ENCODE data around the gene RNF225. TPM values are rescaled to one million over a fixed set of nuclear protein-coding genes. Genes with fewer than 3 reads are reported as not detected.

Gene RNF225
- total and polyA plus RNA-seq, 2 donors (not counting 3 experiments of a cell fraction or from before 2014, with no cell fraction given) = 0.58 TPM; not detected in 1

DNA sequence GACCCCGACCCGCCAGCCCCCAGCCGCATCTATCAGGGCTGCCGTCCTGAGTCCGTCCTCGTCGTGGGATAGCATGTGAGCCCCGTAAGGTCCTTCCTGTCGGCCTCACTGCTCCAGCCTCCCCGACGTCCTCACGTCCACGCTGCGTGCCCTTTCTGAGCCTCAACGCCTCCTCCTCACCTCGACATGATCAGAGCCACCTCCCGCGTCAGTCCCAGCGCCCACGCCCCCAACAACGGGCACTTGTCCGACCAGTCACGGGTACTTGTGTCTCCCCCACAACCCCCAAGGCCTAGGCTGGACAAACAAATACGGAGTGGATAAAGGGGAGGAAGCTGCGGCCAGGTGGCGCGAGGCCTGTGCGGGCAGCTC, 33.6 kb upstream of the RNF225 start:
- Histone ChIP-seq H3K27ac (ENCODE audit: insufficient read depth, low read depth, low read length) (peak overlapping the region; percentile 57), H3K4me2 (ENCODE audit: insufficient read depth, low read length) (peak overlapping the region; percentile 73), H3K4me3 (replicated peaks in 1 of 3; ENCODE audit: insufficient read depth in 1 of 3, low read depth in 1 of 3, low read length in 3 of 3) (peak overlapping the region; percentile 35 to 66 (median 51)), H3K9ac (replicated peaks; ENCODE audit: extremely low read depth, insufficient read depth, low read length) (peak overlapping the region; percentile 78), H3K9me3 (replicated peaks; ENCODE audit: control insufficient read depth, insufficient read depth, low read length) (no peaks in the 10 kb centered on the region), H3K27me3 (ENCODE audit: control insufficient read depth in 2 of 2, insufficient read depth in 2 of 2, low read length in 2 of 2) (peaks cover 11 to 12% of the 10 kb centered on the region in 2 experiments), H4K20me1 (replicated peaks; ENCODE audit: control insufficient read depth, extremely low read depth, insufficient read depth, low read length) (no peaks in the 10 kb centered on the region), H3K9me1 (replicated peaks; ENCODE audit: control insufficient read depth, extremely low read depth, insufficient read depth, low read length) (no peaks in the 10 kb centered on the region), H3K36me3 (ENCODE audit: control insufficient read depth in 2 of 2, extremely low read depth in 1 of 2, insufficient read depth in 2 of 2, low read length in 2 of 2) (no peaks in the 10 kb centered on the region), H3K79me2 (ENCODE audit: control insufficient read depth, insufficient read depth, low read length) (no peaks in the 10 kb centered on the region), H2AFZ (ENCODE audit: low read depth, low read length) (peak overlapping the region; percentile 70), H3K4me1 (ENCODE audit: control insufficient read depth, extremely low read depth, insufficient read depth, low read length) (peaks cover 5% of the 10 kb centered on the region)
- no peak for FAIRE-seq
- TF ChIP-seq GATA2 (IDR thresholded peaks at IDR 0.05; ENCODE audit: insufficient read depth, insufficient read length, low read depth, low read length) = no peak
- TF ChIP-seq, protein P1, sequence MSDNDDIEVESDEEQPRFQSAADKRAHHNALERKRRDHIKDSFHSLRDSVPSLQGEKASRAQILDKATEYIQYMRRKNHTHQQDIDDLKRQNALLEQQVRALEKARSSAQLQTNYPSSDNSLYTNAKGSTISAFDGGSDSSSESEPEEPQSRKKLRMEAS (IDR thresholded peaks at IDR 0.05; ENCODE audit: insufficient read depth, insufficient read length) = peak; percentile 46
- intact Hi-C loops (cut with micrococcal nuclease) = loop anchor here (1.0 to 2.0 kb wide), 8 partner anchors 19 to 179 kb away; partner anchors contain the start of genes ERVK3-1, ZNF274, ZNF446 and ZNF544
- BruUV-seq (replicated peaks) = no TSS peak
- POLR2A ChIA-PET = interaction anchor here (1.0 to 1.2 kb wide), 2 partner anchors 14 to 19 kb away, joined by 3 to 6 read pairs; partner anchors contain the start of gene ZNF837
- dilution Hi-C loops (cut with MboI; ENCODE audit: extremely low pct_ligation_motif_present, low sequenced_read_pairs) = no loop called here
- CTCF ChIA-PET = no interaction called here
- no peak for DNase-seq (ENCODE audit: low read depth, low spot score)

DNA sequence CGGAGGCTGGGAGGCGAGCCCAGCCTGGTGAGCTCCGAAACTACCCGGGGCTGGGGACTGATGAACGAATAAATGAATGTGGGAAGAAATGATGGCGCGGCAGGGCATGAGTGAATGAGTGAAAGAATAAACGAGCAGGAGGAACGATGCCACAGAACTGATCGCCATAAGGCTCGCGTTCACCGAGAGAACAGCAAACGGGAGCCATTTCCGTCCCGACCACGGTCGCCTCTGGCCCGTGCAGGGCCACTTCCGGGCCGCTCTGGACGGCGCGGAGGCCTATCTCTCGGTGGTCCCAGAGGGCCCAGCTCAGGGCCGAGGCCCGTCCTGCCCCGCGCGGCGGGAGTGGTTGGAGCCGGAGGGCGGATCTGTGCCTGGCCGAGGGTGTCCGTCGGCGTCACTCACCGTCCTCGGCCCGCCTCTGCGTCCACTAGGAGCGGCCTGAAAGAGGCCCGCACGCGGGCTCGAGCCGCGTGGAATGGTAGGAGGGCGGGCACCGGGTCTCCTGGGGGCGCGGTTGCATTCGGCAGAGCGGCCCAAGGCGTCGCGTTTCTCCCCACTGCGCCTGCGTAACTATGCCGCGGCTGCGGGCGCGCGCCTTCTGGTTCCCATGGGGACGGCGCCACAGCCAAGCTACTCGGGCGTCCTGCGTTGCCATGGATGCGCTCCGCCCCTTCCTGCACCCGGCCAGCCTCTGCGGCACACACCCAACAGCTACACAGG, 33.0 kb upstream of the RNF225 start, which contains the start of gene ZNF497:
Gene ZNF497, minus strand, starts transcription at position 480 of the 723 bp plus-strand sequence. CDS start 5,116 bp downstream, outside the sequence.
- H3K27me3 ChIP-seq (ENCODE audit: control insufficient read depth in 2 of 2, insufficient read depth in 2 of 2, low read length in 2 of 2) = peaks cover 12 to 14% of the 10 kb centered on the region in 2 experiments
- CTCF ChIA-PET = interaction anchor here (0.9 to 1.5 kb wide), 4 partner anchors 13 to 152 kb away, joined by 3 to 7 read pairs (median 3); partner anchors contain the start of genes ZNF584 and ZSCAN22
- TSS peak; percentile 89 for BruUV-seq (replicated peaks)
- intact Hi-C loops (cut with micrococcal nuclease) (loop anchor here (1.0 to 2.0 kb wide), 8 partner anchors 19 to 180 kb away; partner anchors contain the start of genes ERVK3-1, ZNF274, ZNF446 and ZNF544), dilution Hi-C loops (cut with MboI; ENCODE audit: extremely low pct_ligation_motif_present, low sequenced_read_pairs) (no loop called here)
- H3K4me2 ChIP-seq (ENCODE audit: insufficient read depth, low read length) = peak within 1 kb of the TSS; percentile 73
- H3K9me1 ChIP-seq (replicated peaks; ENCODE audit: control insufficient read depth, extremely low read depth, insufficient read depth, low read length) = no peaks in the 10 kb centered on the region
- peak; percentile 98 for DNase-seq (ENCODE audit: low read depth, low spot score)
- peak within 1 kb of the TSS; percentile 57 for H3K27ac ChIP-seq (ENCODE audit: insufficient read depth, low read depth, low read length)
- peaks cover 3% of the 10 kb centered on the region for H3K4me1 ChIP-seq (ENCODE audit: control insufficient read depth, extremely low read depth, insufficient read depth, low read length)
- no peaks in the 10 kb centered on the region for H4K20me1 ChIP-seq (replicated peaks; ENCODE audit: control insufficient read depth, extremely low read depth, insufficient read depth, low read length)
- no peaks in the 10 kb centered on the region for H3K36me3 ChIP-seq (ENCODE audit: control insufficient read depth in 2 of 2, extremely low read depth in 1 of 2, insufficient read depth in 2 of 2, low read length in 2 of 2)
- H3K9me3 ChIP-seq (replicated peaks; ENCODE audit: control insufficient read depth, insufficient read depth, low read length) = no peaks in the 10 kb centered on the region
- peak within 1 kb of the TSS; percentile 35 to 66 (median 51) for H3K4me3 ChIP-seq (replicated peaks in 1 of 3; ENCODE audit: insufficient read depth in 1 of 3, low read depth in 1 of 3, low read length in 3 of 3)
- peak within 1 kb of the TSS; percentile 74 for H2AFZ ChIP-seq (ENCODE audit: low read depth, low read length)
- H3K79me2 ChIP-seq (ENCODE audit: control insufficient read depth, insufficient read depth, low read length) = no peaks in the 10 kb centered on the region
- TF ChIP-seq, protein P2, sequence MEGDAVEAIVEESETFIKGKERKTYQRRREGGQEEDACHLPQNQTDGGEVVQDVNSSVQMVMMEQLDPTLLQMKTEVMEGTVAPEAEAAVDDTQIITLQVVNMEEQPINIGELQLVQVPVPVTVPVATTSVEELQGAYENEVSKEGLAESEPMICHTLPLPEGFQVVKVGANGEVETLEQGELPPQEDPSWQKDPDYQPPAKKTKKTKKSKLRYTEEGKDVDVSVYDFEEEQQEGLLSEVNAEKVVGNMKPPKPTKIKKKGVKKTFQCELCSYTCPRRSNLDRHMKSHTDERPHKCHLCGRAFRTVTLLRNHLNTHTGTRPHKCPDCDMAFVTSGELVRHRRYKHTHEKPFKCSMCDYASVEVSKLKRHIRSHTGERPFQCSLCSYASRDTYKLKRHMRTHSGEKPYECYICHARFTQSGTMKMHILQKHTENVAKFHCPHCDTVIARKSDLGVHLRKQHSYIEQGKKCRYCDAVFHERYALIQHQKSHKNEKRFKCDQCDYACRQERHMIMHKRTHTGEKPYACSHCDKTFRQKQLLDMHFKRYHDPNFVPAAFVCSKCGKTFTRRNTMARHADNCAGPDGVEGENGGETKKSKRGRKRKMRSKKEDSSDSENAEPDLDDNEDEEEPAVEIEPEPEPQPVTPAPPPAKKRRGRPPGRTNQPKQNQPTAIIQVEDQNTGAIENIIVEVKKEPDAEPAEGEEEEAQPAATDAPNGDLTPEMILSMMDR (IDR thresholded peaks at IDR 0.05; ENCODE audit: extremely low read depth in 1 of 2, insufficient read depth in 1 of 2, low read depth in 1 of 2, low read length in 2 of 2) = peak in 1 of 2 donors; percentile 9
- TF ChIP-seq MYC (IDR thresholded peaks at IDR 0.05; ENCODE audit: low read depth, low read length) (no peak), POLR2A (IDR thresholded peaks at IDR 0.05; ENCODE audit: low read depth, low read length) (peak; percentile 93), POLR2AphosphoS5 (IDR thresholded peaks at IDR 0.05; ENCODE audit: insufficient read depth, low read depth, low read length) (peak; percentile 67)
- TF ChIP-seq, protein P1 (IDR thresholded peaks at IDR 0.05; ENCODE audit: insufficient read depth, insufficient read length) = peak; percentile 75
- POLR2A ChIA-PET = interaction anchor here (0.6 to 1.2 kb wide), 5 partner anchors 15 to 179 kb away, joined by 3 to 6 read pairs (median 3); partner anchors contain the start of genes ZNF274, ZNF584 and ZNF837
- H3K9ac ChIP-seq (replicated peaks; ENCODE audit: extremely low read depth, insufficient read depth, low read length) = peak within 1 kb of the TSS; percentile 78
- FAIRE-seq = peak; percentile 97

Measured in endothelial cell of umbilical vein (primary cell).